ENCODE data around the gene CTDNEP1.

Gene CTDNEP1

GRCh38 chr17:7280519-7281073 lies 29.1 kb upstream of the CTDNEP1 start:
- DNase-seq (ENCODE audit: low read depth in 2 of 2) = peak; percentile 78 to 89

GRCh38 chr17:7279448-7279847 lies 27.9 kb upstream of the CTDNEP1 start:
- DNase-seq (ENCODE audit: low read depth in 2 of 2) = no peak

GRCh38 chr17:7266784-7267183 lies 15.2 kb upstream of the CTDNEP1 start:
- no peak for DNase-seq (ENCODE audit: low read depth in 2 of 2)

- DNase-seq (ENCODE audit: low read depth in 2 of 2) = no peak
These were observed 12.2 kb upstream of the CTDNEP1 start for GRCh38 chr17:7263801-7264078.

- no peak for DNase-seq (ENCODE audit: low read depth in 2 of 2)
These were observed 11.6 kb upstream of the CTDNEP1 start for GRCh38 chr17:7262935-7263800.

GRCh38 chr17:7262192-7262934 lies 10.8 kb upstream of the CTDNEP1 start, which contains the start of gene CLDN7:
CLDN7 (minus strand) TSS chr17:7262478; CDS start chr17:7262043, 435 bp downstream.
- no peak for DNase-seq (ENCODE audit: low read depth in 2 of 2)

- peak in 1 of 2 donors; percentile 30 for DNase-seq (ENCODE audit: low read depth in 2 of 2)
These were observed 10.1 kb upstream of the CTDNEP1 start for GRCh38 chr17:7261379-7262191.

- DNase-seq (ENCODE audit: low read depth in 2 of 2) = no peak
These were observed 9.3 kb upstream of the CTDNEP1 start for GRCh38 chr17:7260651-7261378.

- no peak for DNase-seq (ENCODE audit: low read depth in 2 of 2)
These were observed 8.6 kb upstream of the CTDNEP1 start for GRCh38 chr17:7260151-7260550.

- DNase-seq (ENCODE audit: low read depth in 2 of 2) = no peak
These were observed 8.0 kb upstream of the CTDNEP1 start for GRCh38 chr17:7259555-7259889.

GRCh38 chr17:7258731-7259554 lies 7.4 kb upstream of the CTDNEP1 start:
- no peak for DNase-seq (ENCODE audit: low read depth in 2 of 2)

- no peak for DNase-seq (ENCODE audit: low read depth in 2 of 2)
These were observed 5.4 kb upstream of the CTDNEP1 start for GRCh38 chr17:7256766-7257456.

GRCh38 chr17:7254511-7254910 lies 3.0 kb upstream of the CTDNEP1 start:
- DNase-seq (ENCODE audit: low read depth in 2 of 2) = no peak

- no peak for DNase-seq (ENCODE audit: low read depth in 2 of 2)
These were observed 1.5 kb upstream of the CTDNEP1 start for GRCh38 chr17:7253082-7253481.

- peak; percentile 65 to 80 for DNase-seq (ENCODE audit: low read depth in 2 of 2)
These were observed 876 bp upstream of the CTDNEP1 start, which contains the start of gene ELP5 for GRCh38 chr17:7252176-7253043. ELP5 (plus strand) TSS chr17:7252215; CDS start chr17:7252551, 336 bp downstream.

- peak in 1 of 2 donors; percentile 28 for DNase-seq (ENCODE audit: low read depth in 2 of 2)
These were observed 573 bp downstream of the CTDNEP1 start for GRCh38 chr17:7250695-7251627.

GRCh38 chr17:7249830-7250229 lies 1.7 kb downstream of the CTDNEP1 start:
- DNase-seq (ENCODE audit: low read depth in 2 of 2) = no peak

- no peak for DNase-seq (ENCODE audit: low read depth in 2 of 2)
These were observed 2.3 kb downstream of the CTDNEP1 start for GRCh38 chr17:7249214-7249613.
